K562 (cell line): ENCODE results near the gene CRTAP. TPM values are rescaled to one million over a fixed set of nuclear protein-coding genes. Genes with fewer than 3 reads are reported as not detected.

Experiments used
- ATAC-seq: fragments of 200-7000 bp; cut with Tn5 transposase; 3 replicates; pipeline ENCODE4 v1.9.1; 2020; ENCODE audit warnings: moderate library complexity
- BruUV-seq: library from RNA; stranded (reverse); fragments of 400-500 nt; replicated peaks from 2 replicates; lab custom pipeline; 2021; lab: Mats Ljungman, UMichigan
- CTCF ChIA-PET: fragments of 300-600 bp; formaldehyde crosslinking; extraction: SDS; loops from one replicate; lab custom pipeline; 2021; ENCODE audit warnings: low intra/inter-chr PET ratio; lab: Yijun Ruan, JAX
- POLR2A ChIA-PET: fragments of 300-600, 350-650 bp; sonication (Branson Sonifier 250); formaldehyde crosslinking; extraction: SDS; loops from one replicate; lab custom pipeline; 2021; ENCODE audit warnings: antibody characterized with exemption, inconsistent platforms; lab: Yijun Ruan, JAX
- DNase-seq, 4 experiments: peaks; one replicate each; pipeline versions ENCODE4 v3.0.0 to v3.0.0-alpha.2; 2011 to 2018; ENCODE audit warnings: low spot score in 3 of 4, mixed read lengths in 3 of 4; ENCODE audit errors: extremely low read depth in 1 of 4
- FAIRE-seq: peaks from 2 replicates; lab custom pipeline; 2011; peaks lifted over from hg19 to GRCh38; lab: Jason Lieb, UNC
- H2AFZ ChIP-seq: 2 replicates; pipeline ENCODE4 v1.6.0; 2011; ENCODE audit warnings: low read depth, low read length, control low read depth, inconsistent platforms
- H3K27ac ChIP-seq: fragments of 200-600 bp; 3 replicates; pipeline ENCODE4 v1.8.0; 2011; ENCODE audit warnings: low read depth, mild to moderate bottlenecking, control low read depth, inconsistent platforms, low read length, moderate library complexity, mixed read lengths; ENCODE audit errors: extremely low read depth
- H3K27me3 ChIP-seq, 2 experiments: fragments of 300-600 bp in 1 of 2; 2 replicates in 1 of 2; 3 replicates in 1 of 2; pipeline versions ENCODE4 v1.6.0 to v1.8.0; 2011; ENCODE audit warnings: inconsistent platforms in 2 of 2, low read length in 2 of 2, mild to moderate bottlenecking in 1 of 2, mixed read lengths in 1 of 2, moderate library complexity in 1 of 2; ENCODE audit not compliant: control insufficient read depth in 2 of 2, insufficient read depth in 2 of 2
- H3K36me3 ChIP-seq: fragments of 300-600 bp; 3 replicates; pipeline ENCODE4 v1.8.0; 2011; ENCODE audit warnings: mild to moderate bottlenecking, low read length, inconsistent platforms; ENCODE audit not compliant: control insufficient read depth, insufficient read depth
- H3K4me1 ChIP-seq, 2 experiments: fragments of 200-600 bp in 1 of 2; replicated peaks in 1 of 2; 2 replicates in 1 of 2; 3 replicates in 1 of 2; pipeline versions ENCODE4 v1.5.1 to v1.8.0; 2011; ENCODE audit warnings: inconsistent platforms in 2 of 2, low read length in 2 of 2, mild to moderate bottlenecking in 1 of 2, mixed read lengths in 1 of 2, moderate library complexity in 1 of 2; ENCODE audit not compliant: control insufficient read depth in 2 of 2, insufficient read depth in 2 of 2
- H3K4me2 ChIP-seq: 2 replicates; pipeline ENCODE4 v1.6.1; 2011; ENCODE audit warnings: low read length, control low read depth, inconsistent platforms, mixed read lengths; ENCODE audit not compliant: insufficient read depth
- H3K4me3 ChIP-seq: fragments of 200-600 bp; sonication (generic), shearing (Covaris generic); 2 replicates; pipeline ENCODE4 v1.5.1; 2016; ENCODE audit warnings: control low read depth, inconsistent platforms
- H3K79me2 ChIP-seq: fragments of 200-600 bp; 3 replicates; pipeline ENCODE4 v1.8.0; 2011; ENCODE audit warnings: low read length, inconsistent platforms; ENCODE audit not compliant: control insufficient read depth, insufficient read depth
- H3K9ac ChIP-seq, 2 experiments: 2 replicates each; pipeline versions ENCODE4 v1.6.0 to v1.6.1; 2011; ENCODE audit warnings: low read depth in 2 of 2, low read length in 2 of 2, control low read depth in 1 of 2, inconsistent platforms in 1 of 2, mild to moderate bottlenecking in 1 of 2, mixed read lengths in 1 of 2; ENCODE audit not compliant: insufficient read depth in 1 of 2
- H3K9me1 ChIP-seq: one replicate; pipeline ENCODE4 v1.6.0; 2011; ENCODE audit warnings: inconsistent platforms, mild to moderate bottlenecking, low read length, moderate library complexity; ENCODE audit not compliant: control insufficient read depth, insufficient read depth
- H3K9me3 ChIP-seq: replicated peaks from 2 replicates; pipeline ENCODE4 v1.5.1; 2011; ENCODE audit warnings: low read depth, low read length, inconsistent platforms; ENCODE audit not compliant: control insufficient read depth, insufficient read depth
- H4K20me1 ChIP-seq: replicated peaks from 2 replicates; pipeline ENCODE4 v1.6.1; 2011; ENCODE audit warnings: low read length, inconsistent platforms, mixed read lengths; ENCODE audit not compliant: control insufficient read depth, insufficient read depth
- CEBPG ChIP-seq, 3 experiments: fragments of 200-800 bp in 1 of 3; sonication (Bioruptor generic) in 1 of 3; sonication (generic) in 1 of 3; formaldehyde crosslinking in 1 of 3; IDR thresholded peaks in 2 of 3; conservative IDR thresholded peaks in 1 of 3; 2 replicates each; pipeline versions ENCODE4 v1.6.1 to v1.8.0; 2016 to 2022; ENCODE audit warnings: missing compliant biosample characterization in 2 of 3, missing genetic modification characterization in 2 of 3, mild to moderate bottlenecking in 1 of 3, missing genetic modification reagents in 1 of 3
- CXXC5 ChIP-seq: fragments of 250-450 bp; sonication (Bioruptor Pico); IDR thresholded peaks from 2 replicates; pipeline ENCODE4 v1.8.0; 2022; ENCODE audit warnings: inconsistent platforms, mild to moderate bottlenecking, moderate library complexity
- JUN ChIP-seq, 2 experiments: sonication (generic) in 1 of 2; formaldehyde crosslinking in 1 of 2; IDR thresholded peaks; 2 replicates each; pipeline versions ENCODE4 v1.6.1 to v1.8.0; 2012 to 2022; ENCODE audit warnings: borderline replicate concordance in 2 of 2, mild to moderate bottlenecking in 2 of 2, improper control_type of control experiment in 1 of 2, low read depth in 1 of 2, low read length in 1 of 2, missing genetic modification reagents in 1 of 2
- MIER1 ChIP-seq: fragments of 450-650 bp; IDR thresholded peaks from 2 replicates; pipeline ENCODE4 v1.6.1; 2016; ENCODE audit warnings: antibody characterized with exemption, mild to moderate bottlenecking, low read depth
- SMAD4 ChIP-seq: fragments of 250-450 bp; sonication (Bioruptor Pico); conservative IDR thresholded peaks from 2 replicates; pipeline ENCODE4 v1.8.0; 2021; ENCODE audit warnings: inconsistent platforms, mild to moderate bottlenecking, moderate library complexity
- ZHX1 ChIP-seq: fragments of 150-350 bp; conservative IDR thresholded peaks from 2 replicates; pipeline ENCODE4 v1.6.1; 2014; ENCODE audit warnings: low read length
- WGBS: fragments of 100-300 bp; shearing (Covaris generic); methylation state at CpG from one replicate; pipeline ENCODE4 v1.1.6; 2016; ENCODE audit warnings: low coverage, mixed read lengths; ENCODE audit not compliant: insufficient coverage; ENCODE audit errors: missing lambda C conversion rate; 5-methylcytosine and 5-hydroxymethylcytosine counted together
- in situ Hi-C: fragments of 300-500 bp; cut with MboI; formaldehyde crosslinking; loops from 4 replicates; pipeline ENCODE4 v1.15.0; 2018; ENCODE audit warnings: inconsistent platforms, mixed read lengths
- intact Hi-C: fragments of 100-400 bp; cut with micrococcal nuclease; formaldehyde crosslinking; loops from 2 replicates; pipeline ENCODE4 v1.14.2; 2022
- polyA plus RNA-seq, 8 experiments: library from polyadenylated mRNA; depleted of rRNA in 4 of 8; stranded (reverse) in 5 of 8; unstranded in 3 of 8; fragments of >200 nt; fragmentation: Nextera tagmentation in 2 of 8; fragmentation: Illumina TruSeq in 1 of 8; extraction: Ambion mirVana in 2 of 8; extraction: Trizol in 1 of 8; gene quantifications; 2 replicates each; pipeline versions ENCODE4 v1.2.1 to v1.2.3, GENCODE V29; 2011 to 2014; ENCODE audit warnings: inconsistent platforms in 1 of 8, missing spikeins in 1 of 8
- total RNA-seq, 7 experiments: library from RNA; depleted of rRNA in 6 of 7; stranded (reverse); fragments of >200 nt in 6 of 7; fragmentation: Illumina TruSeq in 2 of 7; extraction: Trizol in 2 of 7; gene quantifications; 2 replicates each; pipeline versions ENCODE4 v1.2.1 to v1.2.3, GENCODE V29; 2011 to 2021; ENCODE audit warnings: low replicate concordance in 1 of 7

CRTAP gene
- total and polyA plus RNA-seq, 9 of the 15 experiments (the other 6 are each of a cell fraction or from before 2014, with no cell fraction given) = 10.0 to 121 (median 53.0) TPM

- no peak overlapping the region for H3K4me2 ChIP-seq
- no peak overlapping the region for H3K9ac ChIP-seq
- peak; percentile 45 for ATAC-seq
- H3K4me1 ChIP-seq = peaks cover 0 to 9% of the 10 kb centered on the region in 2 experiments; a peak in 4 of 5 replicates
- intact Hi-C loops (loop anchor here (10.0 kb wide), 1 partner anchor 561 kb away; no protein-coding TSS in a partner anchor), in situ Hi-C loops (no loop called here)
- ChIA-PET POLR2A (interaction anchor here (0.6 kb wide), 1 partner anchor 60 kb away, joined by 3 read pairs; no protein-coding TSS in a partner anchor), CTCF (interaction anchor here (2.5 kb wide), 1 partner anchor 128 kb away, joined by 19 read pairs; no protein-coding TSS in a partner anchor)
- H3K79me2 ChIP-seq = peaks cover 30% of the 10 kb centered on the region
- TF ChIP-seq ZHX1 (no peak), MIER1 (no peak), CEBPG (CRISPR knock-in tag; IDR thresholded peaks at IDR 0.05) (peak; percentile 47; the same call in 1 of the 2 replicates), CEBPG (tag; conservative IDR thresholded peaks at IDR 0.05 in 1 of 2, IDR thresholded peaks at IDR 0.05 in 1 of 2) (0 out of 4 replicates have a peak, but pooled peaks of 1 of the 2 experiments have one; percentile 49), SMAD4 (CRISPR knock-in tag) (0 out of 2 replicates have a peak, but pooled peaks have one; percentile 41), CXXC5 (peak; percentile 42; the same call in 1 of the 2 replicates), JUN (IDR thresholded peaks at IDR 0.05; ENCODE audit: borderline replicate concordance, low read depth, low read length) (no peak), JUN (CRISPR knock-in tag; IDR thresholded peaks at IDR 0.05; ENCODE audit: borderline replicate concordance) (no peak)
- H3K27me3 ChIP-seq = no peaks in the 10 kb centered on the region
- BruUV-seq = no TSS peak
- no peaks in the 10 kb centered on the region for H3K9me1 ChIP-seq
- no peaks in the 10 kb centered on the region for H3K9me3 ChIP-seq
- no peak for DNase-seq
- FAIRE-seq = no peak
- H4K20me1 ChIP-seq = peaks cover 10% of the 10 kb centered on the region; the same call in 1 of the 2 replicates
- peaks cover 27% of the 10 kb centered on the region for H3K36me3 ChIP-seq
- H2AFZ ChIP-seq = no peak overlapping the region
- WGBS = 61% methylated on average over 4 of the region's 6 CpGs
- no peak overlapping the region for H3K4me3 ChIP-seq
- H3K27ac ChIP-seq = no peak overlapping the region
Observed at GRCh38 chr3:33075995-33076394, 37.8 kb upstream of the CRTAP start.
